IMR-90 (cell line): ENCODE results near the gene FADD. TPM values are rescaled to one million over a fixed set of nuclear protein-coding genes. Genes with fewer than 3 reads are reported as not detected.

Experiments used
- ATAC-seq: fragments of 200-7000 bp; cut with Tn5 transposase; 2 replicates; pipeline ENCODE4 v1.9.1; 2020; ENCODE audit warnings: low read depth, mild to moderate bottlenecking, moderate library complexity
- BruUV-seq: library from RNA; stranded (reverse); fragments of 400-500 nt; replicated peaks from 2 replicates; lab custom pipeline; 2021; lab: Mats Ljungman, UMichigan
- CTCF ChIA-PET: fragments of 300-600 bp; formaldehyde crosslinking; extraction: SDS; loops from one replicate; lab custom pipeline; 2021; ENCODE audit warnings: antibody characterized with exemption; lab: Yijun Ruan, JAX
- POLR2A ChIA-PET: fragments of 300-600 bp; sonication (Branson Sonifier 250); formaldehyde crosslinking; loops from one replicate; lab custom pipeline; 2022; ENCODE audit warnings: antibody characterized with exemption; ENCODE audit not compliant: unreplicated experiment; lab: Charles Lee
- DNase-seq: peaks from one replicate; pipeline ENCODE4 v3.0.0; 2013
- H2AFZ ChIP-seq: replicated peaks from 2 replicates; pipeline ENCODE3; 2013; ENCODE audit warnings: low read length, mild to moderate bottlenecking; ENCODE audit not compliant: poor library complexity
- H2AK5ac ChIP-seq: 2 replicates; pipeline ENCODE4 v1.6.1; 2013; ENCODE audit warnings: low read depth, low read length, inconsistent platforms
- H2AK9ac ChIP-seq: replicated peaks from 2 replicates; pipeline ENCODE3; 2013; ENCODE audit warnings: mild to moderate bottlenecking, low read depth, low read length, moderate library complexity; ENCODE audit not compliant: poor library complexity
- H2BK120ac ChIP-seq: 2 replicates; pipeline ENCODE4 v1.6.1; 2013; ENCODE audit warnings: low read depth, low read length, inconsistent platforms
- H2BK15ac ChIP-seq: 3 replicates; pipeline ENCODE4 v1.6.1; 2013; ENCODE audit warnings: low read depth, low read length, inconsistent platforms
- H2BK20ac ChIP-seq: 2 replicates; pipeline ENCODE4 v1.6.1; 2013; ENCODE audit warnings: low read depth, mild to moderate bottlenecking, inconsistent platforms, low read length, moderate library complexity
- H2BK5ac ChIP-seq: 2 replicates; pipeline ENCODE4 v1.6.1; 2013; ENCODE audit warnings: mild to moderate bottlenecking, low read depth, low read length, inconsistent platforms; ENCODE audit not compliant: poor library complexity, severe bottlenecking
- H3K14ac ChIP-seq: replicated peaks from 2 replicates; pipeline ENCODE4 v1.6.1; 2013; ENCODE audit warnings: low read depth, low read length, inconsistent platforms
- H3K18ac ChIP-seq: 2 replicates; pipeline ENCODE4 v1.6.1; 2013; ENCODE audit warnings: low read depth, low read length, control low read depth
- H3K23ac ChIP-seq: 2 replicates; pipeline ENCODE4 v1.6.1; 2013; ENCODE audit warnings: low read depth, low read length, inconsistent platforms
- H3K27ac ChIP-seq: 2 replicates; pipeline ENCODE4 v1.5.1; 2013; ENCODE audit warnings: mild to moderate bottlenecking, control low read depth, low read length; ENCODE audit not compliant: insufficient read depth
- H3K27me3 ChIP-seq: 2 replicates; pipeline ENCODE4 v1.6.1; 2013; ENCODE audit warnings: low read length; ENCODE audit not compliant: control insufficient read depth, insufficient read depth
- H3K36me3 ChIP-seq: 2 replicates; pipeline ENCODE4 v1.6.1; 2013; ENCODE audit warnings: low read length, mixed read lengths; ENCODE audit not compliant: control insufficient read depth, insufficient read depth
- H3K4ac ChIP-seq: 2 replicates; pipeline ENCODE4 v1.6.1; 2013; ENCODE audit warnings: low read depth, low read length, inconsistent platforms
- H3K4me1 ChIP-seq: 2 replicates; pipeline ENCODE4 v1.6.1; 2013; ENCODE audit warnings: low read length, mixed read lengths; ENCODE audit not compliant: control insufficient read depth, insufficient read depth
- H3K4me2 ChIP-seq: 2 replicates; pipeline ENCODE4 v1.6.1; 2013; ENCODE audit warnings: low read depth, mild to moderate bottlenecking, control low read depth, low read length, moderate library complexity
- H3K4me3 ChIP-seq: 2 replicates; pipeline ENCODE4 v1.5.1; 2013; ENCODE audit warnings: low read depth, mild to moderate bottlenecking, control low read depth, low read length, moderate library complexity; ENCODE audit not compliant: insufficient read depth
- H3K56ac ChIP-seq: 2 replicates; pipeline ENCODE4 v1.6.1; 2013; ENCODE audit warnings: low read length, inconsistent platforms; ENCODE audit not compliant: insufficient read depth; ENCODE audit errors: extremely low read depth
- H3K79me1 ChIP-seq, 2 experiments: 2 replicates each; pipeline ENCODE4 v1.6.1; 2013; ENCODE audit warnings: low read length in 2 of 2, inconsistent platforms in 1 of 2, low read depth in 1 of 2
- H3K9ac ChIP-seq: 2 replicates; pipeline ENCODE4 v1.6.1; 2013; ENCODE audit warnings: low read depth, low read length, control low read depth
- H3K9me1 ChIP-seq: 2 replicates; pipeline ENCODE4 v1.6.1; 2013; ENCODE audit warnings: low read length, inconsistent platforms; ENCODE audit not compliant: insufficient read depth
- H3K9me3 ChIP-seq: 2 replicates; pipeline ENCODE4 v1.6.1; 2013; ENCODE audit warnings: low read length; ENCODE audit not compliant: control insufficient read depth, insufficient read depth
- H4K20me1 ChIP-seq: 2 replicates; pipeline ENCODE4 v1.6.1; 2013; ENCODE audit warnings: low read length, inconsistent platforms; ENCODE audit not compliant: insufficient read depth
- H4K5ac ChIP-seq: 2 replicates; pipeline ENCODE4 v1.6.1; 2013; ENCODE audit warnings: mild to moderate bottlenecking, low read depth, low read length, control low read depth
- H4K8ac ChIP-seq, 2 experiments: 2 replicates each; pipeline ENCODE4 v1.6.1; 2013; ENCODE audit warnings: low read depth in 2 of 2, low read length in 2 of 2, control low read depth in 1 of 2, inconsistent platforms in 1 of 2
- H4K91ac ChIP-seq: 2 replicates; pipeline ENCODE4 v1.6.1; 2013; ENCODE audit warnings: low read depth, low read length, inconsistent platforms; ENCODE audit not compliant: insufficient read depth
- BHLHE40 ChIP-seq: fragments of 150-350 bp; IDR thresholded peaks from 2 replicates; pipeline ENCODE4 v1.6.1; 2016; ENCODE audit warnings: mild to moderate bottlenecking, low read depth, low read length
- CEBPB ChIP-seq: IDR thresholded peaks from 2 replicates; pipeline ENCODE4 v1.6.1; 2012; ENCODE audit warnings: low read depth, low read length, improper control_type of control experiment
- CHD1 ChIP-seq: IDR thresholded peaks from 2 replicates; pipeline ENCODE4 v1.6.1; 2012; ENCODE audit warnings: low read depth, low read length, improper control_type of control experiment
- FOS ChIP-seq: fragments of 150-350 bp; IDR thresholded peaks from 2 replicates; pipeline ENCODE4 v1.6.1; 2016; ENCODE audit warnings: low read depth, low read length
- MAFK ChIP-seq: IDR thresholded peaks from 2 replicates; pipeline ENCODE4 v1.6.1; 2012; ENCODE audit warnings: low read depth, low read length, improper control_type of control experiment
- NFE2L2 ChIP-seq: fragments of 150-350 bp; IDR thresholded peaks from 2 replicates; pipeline ENCODE4 v1.6.1; 2016; ENCODE audit warnings: low read depth, mild to moderate bottlenecking, low read length
- RCOR1 ChIP-seq: IDR thresholded peaks from 2 replicates; pipeline ENCODE4 v1.6.1; 2012; ENCODE audit warnings: mild to moderate bottlenecking, low read length, improper control_type of control experiment; ENCODE audit not compliant: insufficient replicate concordance
- RFX5 ChIP-seq: IDR thresholded peaks from 2 replicates; pipeline ENCODE4 v1.8.0; 2012; ENCODE audit warnings: low read depth, mild to moderate bottlenecking, low read length, moderate library complexity
- SMC3 ChIP-seq: fragments of 150-350 bp; IDR thresholded peaks from 2 replicates; pipeline ENCODE4 v1.6.1; 2016; ENCODE audit warnings: low read depth, mild to moderate bottlenecking, antibody characterized with exemption, low read length, moderate library complexity
- WGBS, 2 experiments: methylation state at CpG; one replicate each; pipeline versions ENCODE4 v1.1.5 to v1.1.7; 2013; ENCODE audit warnings: missing lambda C conversion rate in 2 of 2; ENCODE audit not compliant: insufficient read length in 1 of 2; ENCODE audit errors: extremely low coverage in 2 of 2; 5-methylcytosine and 5-hydroxymethylcytosine counted together
- dilution Hi-C: fragments of 300-500 bp; cut with HindIII; formaldehyde crosslinking; loops from one replicate; pipeline ENCODE4 v1.14.3; 2018; ENCODE audit warnings: low sequenced_read_pairs; ENCODE audit not compliant: unreplicated experiment
- in situ Hi-C: fragments of 300-500 bp; cut with MboI; formaldehyde crosslinking; loops from 3 replicates; pipeline ENCODE4 v1.14.3; 2019; ENCODE audit warnings: low sequenced_read_pairs, inconsistent platforms, mixed read lengths
- intact Hi-C: fragments of 100-400 bp; cut with micrococcal nuclease; formaldehyde crosslinking; loops from 2 replicates; pipeline ENCODE4 v1.10.0; 2022
- polyA plus RNA-seq, 3 experiments: library from polyadenylated mRNA; depleted of rRNA; stranded (reverse); fragments of >200 nt; gene quantifications; 2 replicates each; pipeline ENCODE4 v1.2.3, GENCODE V29; 2012; ENCODE audit warnings: low replicate concordance in 1 of 3
- total RNA-seq: library from RNA; depleted of rRNA; stranded (reverse); fragments of >200 nt; gene quantifications from 2 replicates; pipeline ENCODE4 v1.2.3, GENCODE V29; 2012
- TF ChIP-seq, protein P1 (sequence below): fragments of 150-350 bp; IDR thresholded peaks from 2 replicates; pipeline ENCODE4 v1.6.1; 2017; ENCODE audit warnings: mild to moderate bottlenecking, antibody characterized with exemption, low read length, low read depth
- TF ChIP-seq, protein P2 (sequence below): fragments of 150-350 bp; IDR thresholded peaks from 2 replicates; pipeline ENCODE4 v1.6.1; 2016; ENCODE audit warnings: low read depth, mild to moderate bottlenecking, low read length, moderate library complexity, borderline replicate concordance

Gene FADD
- total and polyA plus RNA-seq, 2 of the 4 experiments (the other 2 are of a cell fraction), result 38.1 to 44.4 TPM

DNA sequence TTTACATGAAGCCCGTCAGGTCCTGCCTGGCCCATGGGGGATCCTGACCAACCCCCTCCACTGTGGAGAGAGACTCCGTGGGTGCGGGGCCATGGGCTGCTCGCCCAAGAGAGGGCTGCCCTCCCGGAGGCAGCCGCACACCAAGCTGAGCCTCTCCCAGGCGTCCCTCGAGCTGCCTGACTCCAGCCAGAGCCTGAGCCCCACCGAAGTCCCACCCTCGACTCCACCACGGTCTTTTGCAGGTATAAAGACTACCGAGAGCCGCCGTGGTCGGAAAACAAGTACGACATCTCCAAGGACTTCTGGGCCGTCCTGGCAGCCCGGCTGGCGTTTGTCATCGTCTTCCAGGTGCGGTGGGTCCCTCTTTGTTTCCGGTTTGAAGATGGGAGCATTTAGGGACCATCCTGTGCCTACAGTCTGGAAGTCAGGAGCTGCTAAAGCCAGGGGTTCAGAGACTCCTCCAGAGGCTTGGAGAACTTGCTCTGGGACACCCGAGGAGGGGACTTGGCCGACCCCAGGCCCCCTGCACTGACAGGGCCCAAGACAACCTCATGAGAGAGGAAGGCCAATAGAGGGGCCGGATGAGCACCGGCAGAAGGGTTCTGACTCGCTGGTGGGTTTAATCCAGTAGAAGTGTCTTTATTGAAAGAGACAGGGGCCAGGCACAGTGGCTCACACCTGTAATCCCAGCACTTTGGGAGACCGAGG is 17.6 kb upstream of the FADD start:
- Histone ChIP-seq H4K8ac (no peak overlapping the region), H3K4me2 (no peak overlapping the region), H2AFZ (no peak overlapping the region), H4K5ac (no peak overlapping the region), H4K91ac (no peak overlapping the region), H3K14ac (no peak overlapping the region), H4K20me1 (peaks cover 3% of the 10 kb centered on the region; the same call in 1 of the 2 replicates), H3K9me1 (peaks cover 3% of the 10 kb centered on the region; the same call in 1 of the 2 replicates), H3K56ac (no peak overlapping the region), H3K9ac (no peak overlapping the region), H3K18ac (no peak overlapping the region), H2BK120ac (no peak overlapping the region), H2AK9ac (peak overlapping the region; percentile 42), H3K4me3 (no peak overlapping the region), H3K23ac (no peak overlapping the region), H3K36me3 (peaks cover 4% of the 10 kb centered on the region; the same call in 1 of the 2 replicates), H3K27ac (no peak overlapping the region), H2BK15ac (no peak overlapping the region), H3K79me1 (no peaks in the 10 kb centered on the region), H3K27me3 (no peaks in the 10 kb centered on the region), H3K9me3 (no peaks in the 10 kb centered on the region), H3K4ac (no peak overlapping the region), H3K4me1 (no peaks in the 10 kb centered on the region), H2AK5ac (no peak overlapping the region), H2BK5ac (no peak overlapping the region), H2BK20ac (no peak overlapping the region)
- dilution Hi-C loops (no loop called here), intact Hi-C loops (no loop called here), in situ Hi-C loops (loop anchor here (25.0 kb wide), 1 partner anchor 1073 kb away; no protein-coding TSS in a partner anchor)
- WGBS, 2 experiments, result 83% methylated on average over 22 of the region's 28 CpGs; no CpG with 5 or more reads in 1 of the 2 experiments
- TF ChIP-seq FOS (no peak), NFE2L2 (no peak), CHD1 (no peak), RFX5 (no peak), MAFK (no peak), RCOR1 (no peak), SMC3 (no peak), BHLHE40 (no peak), CEBPB (no peak)
- TF ChIP-seq, protein P1, sequence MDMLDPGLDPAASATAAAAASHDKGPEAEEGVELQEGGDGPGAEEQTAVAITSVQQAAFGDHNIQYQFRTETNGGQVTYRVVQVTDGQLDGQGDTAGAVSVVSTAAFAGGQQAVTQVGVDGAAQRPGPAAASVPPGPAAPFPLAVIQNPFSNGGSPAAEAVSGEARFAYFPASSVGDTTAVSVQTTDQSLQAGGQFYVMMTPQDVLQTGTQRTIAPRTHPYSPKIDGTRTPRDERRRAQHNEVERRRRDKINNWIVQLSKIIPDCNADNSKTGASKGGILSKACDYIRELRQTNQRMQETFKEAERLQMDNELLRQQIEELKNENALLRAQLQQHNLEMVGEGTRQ, result no peak
- TF ChIP-seq, protein P2, sequence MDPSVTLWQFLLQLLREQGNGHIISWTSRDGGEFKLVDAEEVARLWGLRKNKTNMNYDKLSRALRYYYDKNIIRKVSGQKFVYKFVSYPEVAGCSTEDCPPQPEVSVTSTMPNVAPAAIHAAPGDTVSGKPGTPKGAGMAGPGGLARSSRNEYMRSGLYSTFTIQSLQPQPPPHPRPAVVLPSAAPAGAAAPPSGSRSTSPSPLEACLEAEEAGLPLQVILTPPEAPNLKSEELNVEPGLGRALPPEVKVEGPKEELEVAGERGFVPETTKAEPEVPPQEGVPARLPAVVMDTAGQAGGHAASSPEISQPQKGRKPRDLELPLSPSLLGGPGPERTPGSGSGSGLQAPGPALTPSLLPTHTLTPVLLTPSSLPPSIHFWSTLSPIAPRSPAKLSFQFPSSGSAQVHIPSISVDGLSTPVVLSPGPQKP, result no peak
- POLR2A ChIA-PET, result no interaction called here
- BruUV-seq, result no TSS peak
- DNase-seq (no peak), ATAC-seq (no peak)
- CTCF ChIA-PET, result interaction anchor here (0.7 kb wide), 1 partner anchor 197 kb away, joined by 9 read pairs; no protein-coding TSS in a partner anchor
